ENCODE data around the gene XIRP1.

XIRP1 gene

GRCh38 chr3:39137991-39138803, 54.2 kb downstream of the XIRP1 start:
- no peak for TF ChIP-seq TAF1 (IDR thresholded peaks at IDR 0.05; ENCODE audit: borderline replicate concordance, insufficient read depth, low read length)
- TF ChIP-seq REST (IDR thresholded peaks at IDR 0.05; ENCODE audit: insufficient read depth in 1 of 2, low read depth in 2 of 2, low read length in 2 of 2) = no peak
- TF ChIP-seq SIN3A (IDR thresholded peaks at IDR 0.05; ENCODE audit: borderline replicate concordance, insufficient read depth, low read length) = no peak
- no peak for TF ChIP-seq FOXP2 (optimal IDR thresholded peaks at IDR 0.05; ENCODE audit: borderline replicate concordance, extremely low read depth, extremely low read length, insufficient read depth)

- TF ChIP-seq REST (IDR thresholded peaks at IDR 0.05; ENCODE audit: insufficient read depth in 1 of 2, low read depth in 2 of 2, low read length in 2 of 2) = no peak
Measured at GRCh38 chr3:39137435-39137936, 54.9 kb downstream of the XIRP1 start.

- no peak for TF ChIP-seq POLR2AphosphoS5 (IDR thresholded peaks at IDR 0.05; ENCODE audit: low read depth, low read length)
- TF ChIP-seq TAF1 (IDR thresholded peaks at IDR 0.05; ENCODE audit: borderline replicate concordance, insufficient read depth, low read length) = no peak
- no peak for TF ChIP-seq FOXP2 (optimal IDR thresholded peaks at IDR 0.05; ENCODE audit: borderline replicate concordance, extremely low read depth, extremely low read length, insufficient read depth)
- TF ChIP-seq REST (IDR thresholded peaks at IDR 0.05; ENCODE audit: insufficient read depth in 1 of 2, low read depth in 2 of 2, low read length in 2 of 2) = no peak
- TF ChIP-seq SIN3A (IDR thresholded peaks at IDR 0.05; ENCODE audit: borderline replicate concordance, insufficient read depth, low read length) = no peak
Measured at GRCh38 chr3:39136533-39137434, 55.6 kb downstream of the XIRP1 start.

GRCh38 chr3:39135170-39135805, 57.1 kb downstream of the XIRP1 start:
- no peak for TF ChIP-seq SIN3A (IDR thresholded peaks at IDR 0.05; ENCODE audit: borderline replicate concordance, insufficient read depth, low read length)
- TF ChIP-seq REST (IDR thresholded peaks at IDR 0.05; ENCODE audit: insufficient read depth in 1 of 2, low read depth in 2 of 2, low read length in 2 of 2) = no peak
- TF ChIP-seq POLR2AphosphoS5 (IDR thresholded peaks at IDR 0.05; ENCODE audit: low read depth, low read length) = no peak
- no peak for TF ChIP-seq TAF1 (IDR thresholded peaks at IDR 0.05; ENCODE audit: borderline replicate concordance, insufficient read depth, low read length)

All from PFSK-1 (cell line).